Loucy (cell line): ENCODE data around the gene SLIT1.

Source experiments
- H2AFZ ChIP-seq: fragments of 200-600 bp; sonication (generic); 2 replicates; pipeline ENCODE4 v1.6.0; 2016; ENCODE audit warnings: antibody characterized with exemption, mild to moderate bottlenecking, low read length, moderate library complexity
- H3F3A ChIP-seq: fragments of 200-600 bp; 2 replicates; pipeline ENCODE4 v1.6.0; 2016; ENCODE audit warnings: antibody characterized with exemption, low read depth, mild to moderate bottlenecking
- H3K27me3 ChIP-seq: fragments of 200-600 bp; sonication (generic); 2 replicates; pipeline ENCODE4 v1.6.1; 2014; ENCODE audit warnings: low read length, mild to moderate bottlenecking; ENCODE audit not compliant: insufficient read depth, poor library complexity, severe bottlenecking
- H3K36me3 ChIP-seq: fragments of 200-600 bp; sonication (generic); 2 replicates; pipeline ENCODE4 v1.6.1; 2016; ENCODE audit warnings: low read length; ENCODE audit not compliant: insufficient read depth
- H3K4me1 ChIP-seq: fragments of 200-600 bp; sonication (generic); 2 replicates; pipeline ENCODE4 v1.5.1; 2014; ENCODE audit warnings: low read length, mild to moderate bottlenecking; ENCODE audit not compliant: insufficient read depth, poor library complexity, severe bottlenecking
- H3K4me2 ChIP-seq: fragments of 200-600 bp; sonication (generic); 2 replicates; pipeline ENCODE4 v1.6.0; 2014; ENCODE audit warnings: antibody characterized with exemption, low read length, low read depth, mild to moderate bottlenecking; ENCODE audit not compliant: poor library complexity, severe bottlenecking
- H3K4me3 ChIP-seq: fragments of 200-600 bp; sonication (generic); 2 replicates; pipeline ENCODE4 v1.5.1; 2014; ENCODE audit warnings: low read length, mild to moderate bottlenecking, mixed read lengths; ENCODE audit not compliant: poor library complexity, severe bottlenecking
- H3K79me2 ChIP-seq: fragments of 200-600 bp; sonication (generic); 2 replicates; pipeline ENCODE4 v1.6.1; 2014; ENCODE audit warnings: low read length; ENCODE audit not compliant: insufficient read depth
- H3K9ac ChIP-seq: fragments of 200-600 bp; sonication (generic); 2 replicates; pipeline ENCODE4 v1.6.0; 2014; ENCODE audit warnings: mild to moderate bottlenecking, low read depth, low read length, moderate library complexity; ENCODE audit not compliant: poor library complexity, severe bottlenecking
- H3K9me2 ChIP-seq: fragments of 200-600 bp; sonication (generic); replicated peaks from 2 replicates; pipeline ENCODE4 v1.6.1; 2016; ENCODE audit warnings: low read depth, low read length, mixed read lengths
- H3K9me3 ChIP-seq: fragments of 200-600 bp; sonication (generic); 2 replicates; pipeline ENCODE4 v1.6.1; 2014; ENCODE audit warnings: mild to moderate bottlenecking, antibody characterized with exemption, low read length, low read depth; ENCODE audit not compliant: insufficient read depth
- H4K20me1 ChIP-seq: fragments of 200-600 bp; sonication (generic); 2 replicates; pipeline ENCODE4 v1.6.0; 2014; ENCODE audit warnings: antibody characterized with exemption, low read length, mild to moderate bottlenecking; ENCODE audit not compliant: insufficient read depth, poor library complexity, severe bottlenecking
- CTCF ChIP-seq: fragments of 200-600 bp; sonication (generic); conservative IDR thresholded peaks from 2 replicates; pipeline ENCODE4 v1.5.1; 2014; ENCODE audit warnings: mild to moderate bottlenecking, antibody characterized with exemption, low read length
- EZH2phosphoT487 ChIP-seq: fragments of 200-600 bp; IDR thresholded peaks from 2 replicates; pipeline ENCODE4 v1.6.1; 2018; ENCODE audit warnings: antibody characterized with exemption, mild to moderate bottlenecking, moderate library complexity, borderline replicate concordance

SLIT1 gene

DNA sequence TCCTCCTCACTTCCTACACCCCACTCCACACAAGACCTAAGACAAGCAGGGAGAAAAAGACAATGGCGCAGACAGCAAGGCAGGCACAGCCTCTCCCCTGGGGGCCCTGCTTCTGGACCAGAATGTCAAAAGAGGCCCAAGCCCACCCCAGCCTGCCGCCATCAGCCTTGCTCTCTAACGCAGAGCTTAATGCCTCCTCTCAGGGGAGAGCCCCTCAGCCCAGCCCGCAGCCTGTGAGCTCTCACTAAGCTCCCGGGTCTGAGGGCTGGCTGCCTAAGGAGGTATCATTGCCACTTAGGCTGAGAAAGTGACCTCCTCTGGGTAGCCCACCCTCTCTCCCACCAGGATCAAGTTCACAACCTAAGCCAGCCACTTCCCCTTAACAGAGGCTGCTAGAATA is 16.7 kb downstream of the SLIT1 start:
- H4K20me1 ChIP-seq: no peaks in the 10 kb centered on the region
- no peaks in the 10 kb centered on the region for H3K9me2 ChIP-seq
- H3K4me2 ChIP-seq: no peak overlapping the region
- H3K9me3 ChIP-seq: no peaks in the 10 kb centered on the region
- H3K27me3 ChIP-seq: no peaks in the 10 kb centered on the region
- H3K36me3 ChIP-seq: no peaks in the 10 kb centered on the region
- no peaks in the 10 kb centered on the region for H3K4me1 ChIP-seq
- no peak overlapping the region for H2AFZ ChIP-seq
- no peaks in the 10 kb centered on the region for H3F3A ChIP-seq
- no peak overlapping the region for H3K4me3 ChIP-seq
- TF ChIP-seq CTCF (no peak), EZH2phosphoT487 (no peak)
- H3K9ac ChIP-seq: no peak overlapping the region
- no peaks in the 10 kb centered on the region for H3K79me2 ChIP-seq

GRCh38 chr10:97168645-97169044 is 17.1 kb downstream of the SLIT1 start:
- TF ChIP-seq CTCF (no peak), EZH2phosphoT487 (no peak)

DNA sequence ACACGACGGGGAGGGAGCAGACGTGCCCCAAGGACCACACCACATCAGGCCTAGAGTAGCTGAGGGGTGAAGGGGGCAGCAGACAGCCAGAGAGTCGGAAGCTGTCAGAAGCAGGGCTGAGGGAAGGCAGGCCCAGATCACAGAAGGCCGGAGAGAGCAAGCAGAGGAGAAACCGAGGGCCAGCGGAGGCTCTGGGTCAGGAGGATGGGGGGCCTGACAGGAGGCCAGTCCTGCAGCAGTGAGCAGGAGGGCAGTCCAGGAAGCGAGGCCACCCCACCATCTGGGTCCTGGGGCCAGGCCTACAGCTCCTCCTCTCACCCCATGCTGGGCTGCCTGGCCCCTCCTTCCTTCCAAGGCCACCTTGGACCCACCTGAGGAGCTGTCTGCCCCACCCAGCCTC is 20.3 kb downstream of the SLIT1 start:
- no peaks in the 10 kb centered on the region for H4K20me1 ChIP-seq
- no peaks in the 10 kb centered on the region for H3K4me1 ChIP-seq
- no peaks in the 10 kb centered on the region for H3K79me2 ChIP-seq
- no peak overlapping the region for H3K4me3 ChIP-seq
- H3K4me2 ChIP-seq: no peak overlapping the region
- H3F3A ChIP-seq: no peaks in the 10 kb centered on the region
- H3K27me3 ChIP-seq: no peaks in the 10 kb centered on the region
- H3K9me2 ChIP-seq: no peaks in the 10 kb centered on the region
- no peak overlapping the region for H2AFZ ChIP-seq
- H3K36me3 ChIP-seq: no peaks in the 10 kb centered on the region
- no peak for TF ChIP-seq EZH2phosphoT487
- no peaks in the 10 kb centered on the region for H3K9me3 ChIP-seq
- H3K9ac ChIP-seq: no peak overlapping the region

More at GRCh38 chr10:97168645-97169044, 17.1 kb downstream of the SLIT1 start:
- Histone ChIP-seq H3K4me1 (no peaks in the 10 kb centered on the region), H2AFZ (no peak overlapping the region), H3K4me3 (no peak overlapping the region), H3K36me3 (no peaks in the 10 kb centered on the region), H4K20me1 (no peaks in the 10 kb centered on the region), H3F3A (no peaks in the 10 kb centered on the region), H3K9me2 (no peaks in the 10 kb centered on the region), H3K4me2 (no peak overlapping the region), H3K9ac (no peak overlapping the region), H3K79me2 (no peaks in the 10 kb centered on the region), H3K27me3 (no peaks in the 10 kb centered on the region), H3K9me3 (no peaks in the 10 kb centered on the region)

GRCh38 chr10:97163781-97164501 is 21.8 kb downstream of the SLIT1 start:
- no peaks in the 10 kb centered on the region for H3K9me2 ChIP-seq
- H3K36me3 ChIP-seq: no peaks in the 10 kb centered on the region
- H2AFZ ChIP-seq: no peak overlapping the region
- no peaks in the 10 kb centered on the region for H3K9me3 ChIP-seq
- no peaks in the 10 kb centered on the region for H4K20me1 ChIP-seq
- no peaks in the 10 kb centered on the region for H3K27me3 ChIP-seq
- H3K4me1 ChIP-seq: no peaks in the 10 kb centered on the region
- no peaks in the 10 kb centered on the region for H3K79me2 ChIP-seq
- TF ChIP-seq EZH2phosphoT487: no peak
- TF ChIP-seq CTCF: no peak
- H3F3A ChIP-seq: no peaks in the 10 kb centered on the region
- no peak overlapping the region for H3K9ac ChIP-seq
- no peak overlapping the region for H3K4me2 ChIP-seq
- H3K4me3 ChIP-seq: no peak overlapping the region
